ENCODE results near the gene CIT. TPM values are rescaled to one million over a fixed set of nuclear protein-coding genes. Genes with fewer than 3 reads are reported as not detected.

Gene CIT
- total and polyA plus RNA-seq, 8 donors: 0.38 to 2.7 (median 0.84) TPM

- no peak for FAIRE-seq
- intact Hi-C loops (cut with DNase I): no loop called here
- peak in 1 of 4 donors; percentile 46 for ATAC-seq
- no peak for TF ChIP-seq CTCF (IDR thresholded peaks at IDR 0.05)
- no peak for DNase-seq
- no peaks in the 10 kb centered on the region for H3K9me3 ChIP-seq
- 86 to 93% methylated on average over 9 of the region's 9 CpGs for WGBS, 2 donors
- no peaks in the 10 kb centered on the region for H3K27me3 ChIP-seq
- peaks cover 14 to 97% (median 69%) of the 10 kb centered on the region in 3 donors for H3K36me3 ChIP-seq
- no peak overlapping the region for H3K4me3 ChIP-seq
- H3K27ac ChIP-seq: no peak overlapping the region
- H3K4me1 ChIP-seq: peaks cover 7 to 8% (median 8%) of the 10 kb centered on the region in 3 donors
These were observed 201.1 kb downstream of the CIT start for GRCh38 chr12:119676022-119676421.

GRCh38 chr12:119674560-119674959 is 202.6 kb downstream of the CIT start:
- WGBS, 2 donors: 86 to 91% methylated on average over 4 of the region's 4 CpGs

GRCh38 chr12:119673634-119674033 is 203.5 kb downstream of the CIT start:
- DNase-seq: no peak
- no peak for FAIRE-seq
- intact Hi-C loops (cut with DNase I): no loop called here
- no peak overlapping the region for H3K27ac ChIP-seq
- ATAC-seq: peak in 1 of 4 donors; percentile 17
- H3K4me3 ChIP-seq: no peak overlapping the region
- H3K27me3 ChIP-seq: no peaks in the 10 kb centered on the region
- peaks cover 20 to 24% (median 22%) of the 10 kb centered on the region in 3 donors for H3K4me1 ChIP-seq
- H3K9me3 ChIP-seq: no peaks in the 10 kb centered on the region
- 78 to 89% methylated on average over 7 of the region's 7 CpGs for WGBS, 2 donors
- no peak for TF ChIP-seq CTCF (IDR thresholded peaks at IDR 0.05)
- peaks cover 6 to 73% (median 50%) of the 10 kb centered on the region in 3 donors for H3K36me3 ChIP-seq

More at GRCh38 chr12:119674560-119674959, 202.6 kb downstream of the CIT start:
- Histone ChIP-seq H3K4me3 (no peak overlapping the region), H3K4me1 (peaks cover 20 to 21% (median 20%) of the 10 kb centered on the region in 3 donors), H3K9me3 (no peaks in the 10 kb centered on the region), H3K27ac (no peak overlapping the region), H3K27me3 (no peaks in the 10 kb centered on the region), H3K36me3 (peaks cover 6 to 83% (median 56%) of the 10 kb centered on the region in 3 donors)
- ATAC-seq: no peak
- no peak for FAIRE-seq
- TF ChIP-seq CTCF (IDR thresholded peaks at IDR 0.05): no peak
- DNase-seq: no peak
- intact Hi-C loops (cut with DNase I): no loop called here

- Histone ChIP-seq H3K4me3 (no peak overlapping the region), H3K27ac (no peak overlapping the region), H3K9me3 (no peaks in the 10 kb centered on the region), H3K27me3 (no peaks in the 10 kb centered on the region), H3K4me1 (peaks cover 20 to 25% (median 22%) of the 10 kb centered on the region in 3 donors), H3K36me3 (peaks cover 6 to 59% (median 35%) of the 10 kb centered on the region in 3 donors)
- ATAC-seq (no peak), DNase-seq (no peak), FAIRE-seq (no peak)
- intact Hi-C loops (cut with DNase I): no loop called here
- no peak for TF ChIP-seq CTCF (IDR thresholded peaks at IDR 0.05)
- 80 to 85% methylated on average over 8 of the region's 8 CpGs for WGBS, 2 donors
These were observed 204.9 kb downstream of the CIT start for GRCh38 chr12:119672194-119672593.

GRCh38 chr12:119671070-119671469 is 206.1 kb downstream of the CIT start:
- ATAC-seq: no peak
- no peak overlapping the region for H3K27ac ChIP-seq
- peaks cover 20 to 30% (median 22%) of the 10 kb centered on the region in 3 donors for H3K4me1 ChIP-seq
- no peak overlapping the region for H3K4me3 ChIP-seq
- H3K9me3 ChIP-seq: no peaks in the 10 kb centered on the region
- H3K36me3 ChIP-seq: peaks cover 6 to 48% (median 24%) of the 10 kb centered on the region in 3 donors
- 79 to 85% methylated on average over 3 of the region's 3 CpGs for WGBS, 2 donors
- no peak for DNase-seq
- no peak for TF ChIP-seq CTCF (IDR thresholded peaks at IDR 0.05)
- FAIRE-seq: no peak
- no peaks in the 10 kb centered on the region for H3K27me3 ChIP-seq
- intact Hi-C loops (cut with DNase I): no loop called here

Measured in pancreas (tissue), 10 donors.